T-helper 1 cell treated with Interleukin-12 subunit alpha and Interleukin-12 subunit beta and Interleukin-4 antibody, amounts not matched to agents 30 μg/mL and 1 μg/mL, for 36 hours (primary cell): ENCODE measurements around the gene SIRT2.

ENCODE experiments used
- H3K27ac Mint-ChIP-seq: one replicate; pipeline ENCODE4 v1.8.0; 2021; ENCODE audit warnings: mild to moderate bottlenecking, mixed read lengths
- H3K27me3 Mint-ChIP-seq: one replicate; pipeline ENCODE4 v1.8.0; 2021; ENCODE audit warnings: low read depth, mixed read lengths
- H3K36me3 Mint-ChIP-seq: one replicate; pipeline ENCODE4 v1.8.0; 2021; ENCODE audit warnings: low read depth, mixed read lengths
- H3K4me1 Mint-ChIP-seq: one replicate; pipeline ENCODE4 v1.8.0; 2021; ENCODE audit warnings: low read depth, mixed read lengths
- H3K4me3 Mint-ChIP-seq: one replicate; pipeline ENCODE4 v1.8.0; 2021; ENCODE audit warnings: mild to moderate bottlenecking, moderate library complexity, mixed read lengths
- H3K9me3 Mint-ChIP-seq: one replicate; pipeline ENCODE4 v1.8.0; 2021; ENCODE audit warnings: mixed read lengths

Gene SIRT2

DNA sequence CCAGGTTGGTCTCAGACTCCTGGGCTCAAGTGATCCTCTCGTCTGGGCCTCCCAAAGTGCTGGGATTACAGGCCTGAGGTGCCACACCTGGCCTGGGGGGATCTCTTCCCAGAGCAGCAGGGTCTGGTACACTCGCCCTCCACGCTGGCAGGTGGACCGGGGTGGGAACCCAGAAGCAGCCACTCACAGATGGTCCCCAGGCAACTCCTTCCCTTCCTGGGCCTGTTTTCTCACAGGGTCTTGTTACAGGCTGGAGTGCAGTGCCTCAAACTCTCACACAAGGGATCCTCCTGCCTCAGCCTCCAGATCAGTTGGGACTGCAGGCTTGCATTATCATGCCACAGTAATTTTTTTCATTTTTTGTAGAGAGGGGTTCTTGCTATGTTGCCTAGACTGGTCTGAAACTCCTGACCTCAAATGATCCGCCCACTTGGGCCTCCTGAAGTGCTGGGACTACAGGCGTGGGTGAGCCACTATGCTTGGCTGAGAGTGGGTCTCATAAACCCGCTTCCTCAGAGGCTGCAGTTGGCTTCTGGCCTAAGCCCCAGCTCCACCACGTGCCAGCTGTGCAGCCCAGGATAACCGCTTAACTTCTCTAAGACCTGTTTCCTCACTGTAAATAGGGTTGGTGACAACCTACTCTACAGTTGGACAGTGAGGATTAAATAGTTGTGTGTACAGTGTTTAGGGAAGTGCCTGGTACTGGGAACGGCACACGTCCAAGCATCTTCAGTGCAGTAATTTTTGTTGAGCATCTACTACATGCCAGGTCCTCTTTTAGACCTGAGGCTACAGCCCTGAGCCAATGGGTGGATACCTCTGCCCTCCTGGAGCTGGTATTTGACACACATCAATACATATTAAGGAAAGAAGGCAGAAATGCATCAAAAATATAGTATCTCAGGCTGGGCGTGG, 13.4 kb upstream of the SIRT2 start:
- Mint-ChIP-seq H3K4me3 (no peak overlapping the region), H3K9me3 (no peaks in the 10 kb centered on the region), H3K4me1 (peaks cover 10% of the 10 kb centered on the region), H3K36me3 (peaks cover 15% of the 10 kb centered on the region), H3K27me3 (no peaks in the 10 kb centered on the region), H3K27ac (no peak overlapping the region)

DNA sequence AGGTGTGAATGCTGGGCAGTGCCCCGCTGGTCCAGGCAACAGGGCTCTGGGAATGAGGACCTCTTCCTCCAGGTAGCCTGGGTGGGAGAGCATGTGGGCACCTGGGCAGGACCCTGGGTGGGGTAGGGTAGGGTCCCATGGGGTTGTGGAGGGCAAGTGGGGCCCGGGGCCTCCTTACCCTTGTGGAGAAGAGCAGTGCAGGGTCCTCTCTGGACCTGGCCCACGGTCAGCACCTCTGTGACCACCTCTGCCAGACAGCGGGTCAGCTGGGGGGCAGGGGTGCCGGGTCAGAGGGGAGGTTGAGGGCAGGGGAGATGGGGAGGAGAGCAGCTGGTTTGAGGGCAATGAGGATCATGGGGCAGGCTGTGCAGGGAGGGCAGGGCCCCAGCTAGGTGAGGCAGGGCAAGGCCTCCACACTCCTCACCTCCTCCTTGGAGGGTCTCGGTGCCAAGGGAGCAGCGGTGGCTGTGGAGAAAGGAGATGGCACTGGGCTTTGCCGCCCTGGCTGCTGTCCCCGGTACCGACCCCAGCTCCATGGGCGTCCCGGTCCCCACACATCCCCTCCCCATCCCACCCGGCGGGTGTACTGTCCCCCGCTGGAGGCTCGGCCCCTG, 12.1 kb upstream of the SIRT2 start:
- Mint-ChIP-seq H3K9me3 (no peaks in the 10 kb centered on the region), H3K27ac (no peak overlapping the region), H3K4me3 (no peak overlapping the region), H3K36me3 (peaks cover 23% of the 10 kb centered on the region), H3K4me1 (peaks cover 10% of the 10 kb centered on the region), H3K27me3 (no peaks in the 10 kb centered on the region)

DNA sequence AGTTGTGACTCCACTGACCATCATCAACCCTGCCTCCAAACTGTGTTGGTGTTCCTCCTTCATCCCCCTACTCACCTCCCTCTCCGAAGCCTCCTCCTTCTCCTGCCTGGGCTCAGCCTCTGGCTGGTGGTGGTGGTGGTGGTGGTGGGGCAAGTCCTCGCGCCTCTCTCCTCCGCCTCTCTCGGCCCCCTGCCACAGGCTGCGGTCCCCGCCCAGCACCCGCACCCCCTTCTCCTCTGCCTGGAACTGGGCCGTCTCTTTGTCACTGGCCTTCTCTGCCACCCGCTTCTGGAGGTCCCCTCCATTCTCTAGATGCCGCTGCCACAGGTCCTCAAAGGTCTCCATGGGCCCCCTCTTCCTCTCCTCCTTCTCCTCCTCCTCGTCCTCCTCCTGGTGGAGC, 11.1 kb upstream of the SIRT2 start:
- Mint-ChIP-seq H3K27me3 (no peaks in the 10 kb centered on the region), H3K27ac (no peak overlapping the region), H3K9me3 (no peaks in the 10 kb centered on the region), H3K4me3 (no peak overlapping the region), H3K4me1 (peaks cover 10% of the 10 kb centered on the region), H3K36me3 (peaks cover 26% of the 10 kb centered on the region)

DNA sequence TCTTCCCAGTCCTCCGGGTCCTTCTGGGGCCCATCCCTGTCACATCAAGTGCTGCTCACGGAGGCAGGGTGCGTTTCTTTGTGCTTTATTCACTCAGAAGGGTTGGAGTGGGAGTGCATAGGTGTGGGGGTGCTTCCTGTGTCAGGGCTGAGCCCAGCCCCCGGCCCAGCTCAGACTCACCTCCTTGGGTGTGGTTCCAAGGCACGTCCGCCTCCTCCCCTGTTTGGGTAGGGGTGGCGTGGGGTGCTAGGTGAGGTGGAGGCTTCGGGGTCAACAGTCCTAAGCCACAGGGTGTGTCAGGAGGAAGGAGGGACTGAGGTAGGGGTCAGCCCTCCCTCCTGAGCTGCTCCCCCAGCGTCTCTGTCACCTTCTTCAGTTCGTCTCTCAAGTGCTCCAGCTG, 9.5 kb upstream of the SIRT2 start:
- H3K9me3 Mint-ChIP-seq, result no peaks in the 10 kb centered on the region
- peaks cover 14% of the 10 kb centered on the region for H3K4me1 Mint-ChIP-seq
- no peaks in the 10 kb centered on the region for H3K27me3 Mint-ChIP-seq
- H3K27ac Mint-ChIP-seq, result no peak overlapping the region
- no peak overlapping the region for H3K4me3 Mint-ChIP-seq
- peaks cover 37% of the 10 kb centered on the region for H3K36me3 Mint-ChIP-seq

DNA sequence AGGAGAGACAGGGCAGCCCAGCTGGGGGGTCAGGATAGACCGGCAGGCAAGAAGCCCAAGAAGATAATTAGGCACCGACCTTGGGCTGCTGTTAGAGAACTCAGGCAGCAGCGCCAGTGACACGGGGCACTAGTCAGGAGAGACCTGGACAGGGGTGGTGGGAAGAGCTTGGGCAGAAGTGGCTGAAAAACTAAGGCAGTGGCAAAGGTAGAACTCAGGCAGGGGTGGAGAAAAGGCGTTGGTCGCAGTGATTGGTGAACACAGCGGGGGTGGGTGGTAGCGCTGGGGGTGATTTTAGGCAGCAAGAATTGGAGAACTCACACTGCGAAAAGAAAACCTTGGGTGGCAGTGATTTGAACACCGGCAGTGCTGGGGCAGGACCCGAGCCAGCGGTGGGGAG, 8.3 kb upstream of the SIRT2 start:
- Mint-ChIP-seq H3K36me3 (peaks cover 37% of the 10 kb centered on the region), H3K4me1 (peaks cover 13% of the 10 kb centered on the region), H3K9me3 (no peaks in the 10 kb centered on the region), H3K27ac (no peak overlapping the region), H3K4me3 (no peak overlapping the region), H3K27me3 (no peaks in the 10 kb centered on the region)

DNA sequence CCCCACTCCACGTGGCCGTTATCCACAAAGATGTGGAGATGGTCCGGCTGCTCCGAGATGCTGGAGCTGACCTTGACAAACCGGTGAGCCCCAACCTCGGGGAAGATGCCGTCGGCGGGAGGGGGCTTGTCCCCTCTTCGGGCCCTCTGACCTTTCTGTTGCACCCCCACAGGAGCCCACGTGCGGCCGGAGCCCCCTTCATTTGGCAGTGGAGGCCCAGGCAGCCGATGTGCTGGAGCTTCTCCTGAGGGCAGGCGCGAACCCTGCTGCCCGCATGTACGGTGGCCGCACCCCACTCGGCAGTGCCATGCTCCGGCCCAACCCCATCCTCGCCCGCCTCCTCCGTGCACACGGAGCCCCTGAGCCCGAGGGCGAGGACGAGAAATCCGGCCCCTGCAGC, 7.8 kb upstream of the SIRT2 start:
- Mint-ChIP-seq H3K4me3 (no peak overlapping the region), H3K27ac (no peak overlapping the region), H3K4me1 (peaks cover 12% of the 10 kb centered on the region), H3K9me3 (no peaks in the 10 kb centered on the region), H3K36me3 (peaks cover 37% of the 10 kb centered on the region), H3K27me3 (no peaks in the 10 kb centered on the region)

DNA sequence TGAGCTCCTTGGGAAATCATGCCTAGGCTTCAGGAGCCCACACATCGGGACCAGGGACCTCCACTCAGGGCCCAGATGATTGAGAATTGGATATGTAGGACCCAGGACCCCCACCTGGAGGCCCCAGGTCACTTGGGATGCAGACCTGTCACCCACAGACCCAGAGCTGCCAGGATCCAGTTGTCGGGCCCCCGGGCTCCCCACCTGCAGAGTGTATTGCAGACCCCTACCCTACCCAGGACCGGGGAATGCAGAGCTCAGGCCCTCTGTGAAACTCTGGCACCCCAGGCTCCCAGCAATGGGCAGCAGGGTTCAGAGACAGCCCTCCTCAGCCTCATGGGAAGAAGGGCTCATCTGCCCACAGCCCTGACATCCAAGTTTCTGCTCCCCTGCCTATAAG, 6.2 kb upstream of the SIRT2 start:
- H3K9me3 Mint-ChIP-seq, result no peaks in the 10 kb centered on the region
- no peaks in the 10 kb centered on the region for H3K27me3 Mint-ChIP-seq
- no peak overlapping the region for H3K27ac Mint-ChIP-seq
- no peak overlapping the region for H3K4me3 Mint-ChIP-seq
- peaks cover 22% of the 10 kb centered on the region for H3K4me1 Mint-ChIP-seq
- peaks cover 39% of the 10 kb centered on the region for H3K36me3 Mint-ChIP-seq

DNA sequence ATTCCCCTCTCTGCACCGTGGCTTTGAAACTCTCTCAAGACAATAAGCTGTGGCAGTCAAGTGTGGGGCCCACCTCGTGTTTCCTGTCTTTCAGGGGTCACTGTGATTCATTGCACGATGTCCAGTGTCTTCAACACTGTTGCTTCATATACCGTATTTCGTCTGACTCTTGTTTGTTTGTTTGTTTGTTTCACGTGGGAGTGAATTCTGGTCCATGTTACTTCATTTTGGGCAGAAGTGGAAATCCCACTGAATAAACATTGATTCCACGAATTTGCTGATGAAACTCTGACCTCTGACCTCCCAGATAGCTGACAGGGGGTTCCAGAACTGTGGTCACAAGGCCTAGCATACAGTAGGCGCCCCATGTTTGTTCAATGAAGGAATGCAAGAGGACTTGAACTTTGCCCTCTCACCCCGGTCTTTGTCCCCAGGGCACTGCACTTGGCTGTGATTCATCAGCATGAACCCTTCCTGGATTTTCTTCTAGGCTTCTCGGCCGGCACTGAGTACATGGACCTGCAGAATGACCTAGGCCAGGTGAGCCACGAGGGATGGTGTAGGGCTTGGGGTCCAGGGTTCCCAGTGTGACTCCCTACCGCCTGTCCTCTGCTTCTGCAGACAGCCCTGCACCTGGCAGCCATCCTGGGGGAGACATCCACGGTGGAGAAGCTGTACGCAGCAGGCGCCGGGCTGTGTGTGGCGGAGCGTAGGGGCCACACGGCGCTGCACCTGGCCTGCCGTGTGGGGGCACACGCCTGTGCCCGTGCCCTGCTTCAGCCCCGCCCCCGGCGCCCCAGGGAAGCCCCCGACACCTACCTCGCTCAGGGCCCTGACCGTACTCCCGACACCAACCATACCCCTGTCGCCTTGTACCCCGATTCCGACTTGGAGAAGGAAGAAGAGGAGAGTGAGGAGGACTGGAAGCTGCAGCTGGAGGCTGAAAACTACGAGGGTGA, 5.4 kb upstream of the SIRT2 start:
- no peaks in the 10 kb centered on the region for H3K27me3 Mint-ChIP-seq
- no peaks in the 10 kb centered on the region for H3K9me3 Mint-ChIP-seq
- H3K4me3 Mint-ChIP-seq, result no peak overlapping the region
- H3K27ac Mint-ChIP-seq, result no peak overlapping the region
- H3K4me1 Mint-ChIP-seq, result peaks cover 22% of the 10 kb centered on the region
- peaks cover 36% of the 10 kb centered on the region for H3K36me3 Mint-ChIP-seq

DNA sequence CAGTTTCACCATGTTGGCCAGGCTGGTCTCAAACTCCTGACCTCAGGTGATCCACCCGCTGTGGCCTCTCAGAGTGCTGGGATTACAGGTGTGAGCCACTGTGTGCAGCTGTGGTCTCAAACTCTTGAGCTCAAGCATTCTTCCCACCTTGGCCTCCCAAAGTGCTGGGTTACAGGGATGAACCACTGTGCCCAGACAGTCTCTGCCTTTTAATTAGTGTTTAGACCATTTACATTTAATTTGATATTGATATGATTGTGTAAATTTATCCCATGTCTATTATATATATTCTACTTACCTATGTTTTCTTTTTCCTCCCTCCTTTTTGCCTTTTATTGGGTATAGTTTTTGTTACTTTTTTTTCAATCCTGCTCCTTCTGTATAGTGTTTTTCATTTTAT, 2.3 kb upstream of the SIRT2 start:
- H3K27me3 Mint-ChIP-seq, result no peaks in the 10 kb centered on the region
- H3K27ac Mint-ChIP-seq, result peak overlapping the region; percentile 15
- no peaks in the 10 kb centered on the region for H3K9me3 Mint-ChIP-seq
- H3K36me3 Mint-ChIP-seq, result peaks cover 23% of the 10 kb centered on the region
- H3K4me1 Mint-ChIP-seq, result peaks cover 28% of the 10 kb centered on the region
- peak overlapping the region; percentile 58 for H3K4me3 Mint-ChIP-seq

DNA sequence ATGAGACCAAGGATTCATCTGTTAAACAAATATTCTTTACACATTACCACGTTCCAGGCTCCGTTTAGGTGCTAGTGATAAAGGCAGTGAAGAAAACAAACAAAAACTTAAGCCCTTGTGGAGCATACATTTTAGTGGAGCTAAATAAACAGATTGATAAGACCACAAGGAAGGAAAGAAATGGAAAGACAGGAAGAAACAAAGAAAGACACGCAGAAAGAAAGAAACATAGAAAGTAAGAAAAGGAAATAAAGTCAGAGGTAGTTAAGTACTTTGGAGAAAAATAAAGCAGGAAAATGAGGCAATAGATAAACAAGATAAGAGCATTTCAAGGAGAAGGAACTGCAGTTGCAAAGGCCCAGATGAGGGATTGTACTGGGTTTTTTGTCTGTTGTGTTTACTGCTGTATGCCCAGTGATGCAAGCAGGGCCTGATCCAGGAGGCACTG, 1.3 kb upstream of the SIRT2 start:
- peaks cover 21% of the 10 kb centered on the region for H3K36me3 Mint-ChIP-seq
- H3K4me3 Mint-ChIP-seq, result peak overlapping the region; percentile 96
- no peaks in the 10 kb centered on the region for H3K27me3 Mint-ChIP-seq
- peaks cover 28% of the 10 kb centered on the region for H3K4me1 Mint-ChIP-seq
- no peaks in the 10 kb centered on the region for H3K9me3 Mint-ChIP-seq
- peak overlapping the region; percentile 95 for H3K27ac Mint-ChIP-seq

DNA sequence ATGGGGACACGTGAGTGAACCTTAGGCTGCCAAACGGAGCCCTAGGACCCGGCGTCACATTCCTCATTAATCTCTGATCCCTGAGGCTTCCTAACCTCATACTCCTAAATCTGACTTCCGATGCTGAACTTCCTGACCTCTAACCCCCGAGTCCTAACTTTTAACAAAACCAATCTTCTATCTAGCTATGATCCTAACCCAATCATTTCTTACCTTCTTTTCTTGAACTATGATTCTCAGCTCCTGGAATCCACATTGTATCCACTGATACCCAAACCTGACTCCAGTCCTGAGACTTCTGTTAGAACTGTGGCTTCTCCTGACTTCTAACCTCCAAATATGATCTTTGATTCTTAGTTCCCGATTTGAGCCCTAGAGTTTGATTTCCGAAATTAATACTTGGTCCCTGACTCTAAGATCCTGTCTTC, 798 bp upstream of the SIRT2 start:
- H3K9me3 Mint-ChIP-seq, result no peaks in the 10 kb centered on the region
- peaks cover 18% of the 10 kb centered on the region for H3K36me3 Mint-ChIP-seq
- H3K27me3 Mint-ChIP-seq, result no peaks in the 10 kb centered on the region
- peaks cover 28% of the 10 kb centered on the region for H3K4me1 Mint-ChIP-seq
- peak overlapping the region; percentile 96 for H3K4me3 Mint-ChIP-seq
- peak overlapping the region; percentile 95 for H3K27ac Mint-ChIP-seq

DNA sequence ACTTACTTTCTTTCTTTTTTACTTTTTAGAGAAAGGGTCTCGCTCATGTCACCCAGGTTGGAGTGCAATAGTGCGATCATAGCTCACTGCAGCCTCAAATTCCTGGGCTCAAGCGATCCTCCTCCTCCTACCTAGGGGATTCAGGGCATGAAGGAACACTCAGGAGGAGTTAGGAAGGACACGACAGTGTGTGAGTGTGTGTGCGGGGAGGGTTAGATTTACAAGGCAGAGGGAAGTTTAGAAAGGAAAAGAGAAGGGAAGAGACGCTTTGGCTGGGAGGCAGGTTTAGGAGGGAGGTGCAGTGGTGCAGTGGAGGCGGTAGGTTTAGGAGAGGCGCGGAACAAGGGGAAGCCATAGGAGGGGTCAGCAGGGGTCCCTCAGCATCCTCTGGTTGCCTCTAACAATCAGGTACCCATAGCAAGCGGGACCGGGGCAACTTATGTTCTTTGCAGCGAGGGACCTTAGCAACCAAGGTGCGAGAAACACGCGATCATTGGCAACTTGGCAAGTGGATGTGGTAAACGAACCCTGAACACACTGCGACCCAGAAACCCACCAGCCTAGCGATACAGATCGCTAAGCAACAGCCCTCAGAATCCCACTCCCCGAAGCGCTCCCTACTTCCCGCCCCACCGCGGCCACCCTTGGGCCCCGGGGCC, 501 bp downstream of the SIRT2 start:
- Mint-ChIP-seq H3K4me3 (peak overlapping the region; percentile 96), H3K36me3 (peaks cover 11% of the 10 kb centered on the region), H3K9me3 (no peaks in the 10 kb centered on the region), H3K27ac (peak overlapping the region; percentile 99), H3K27me3 (no peaks in the 10 kb centered on the region), H3K4me1 (peaks cover 25% of the 10 kb centered on the region)

DNA sequence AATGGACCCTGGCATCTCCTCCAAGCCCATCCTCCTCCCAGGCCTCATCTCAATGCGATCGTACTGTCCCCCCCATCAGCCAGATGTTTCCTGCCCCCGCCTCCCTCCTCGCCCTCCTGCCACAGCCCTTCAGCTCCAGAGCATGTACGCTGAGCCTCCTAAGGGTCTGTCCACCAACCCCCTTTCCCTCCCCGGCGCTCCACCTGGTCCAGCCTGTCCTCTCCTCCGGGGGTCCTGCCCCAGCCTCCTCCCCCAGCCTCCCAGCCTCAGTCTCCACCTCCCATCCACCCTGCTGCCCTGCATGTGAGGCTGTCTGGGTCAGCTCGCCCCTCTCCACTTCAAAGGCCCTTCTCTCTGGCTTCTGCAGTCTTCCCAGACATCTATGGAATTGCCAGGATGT, 4.5 kb downstream of the SIRT2 start:
- H3K27ac Mint-ChIP-seq, result no peak overlapping the region
- H3K9me3 Mint-ChIP-seq, result no peaks in the 10 kb centered on the region
- H3K27me3 Mint-ChIP-seq, result no peaks in the 10 kb centered on the region
- H3K36me3 Mint-ChIP-seq, result peaks cover 5% of the 10 kb centered on the region
- H3K4me1 Mint-ChIP-seq, result peaks cover 10% of the 10 kb centered on the region
- no peak overlapping the region for H3K4me3 Mint-ChIP-seq

DNA sequence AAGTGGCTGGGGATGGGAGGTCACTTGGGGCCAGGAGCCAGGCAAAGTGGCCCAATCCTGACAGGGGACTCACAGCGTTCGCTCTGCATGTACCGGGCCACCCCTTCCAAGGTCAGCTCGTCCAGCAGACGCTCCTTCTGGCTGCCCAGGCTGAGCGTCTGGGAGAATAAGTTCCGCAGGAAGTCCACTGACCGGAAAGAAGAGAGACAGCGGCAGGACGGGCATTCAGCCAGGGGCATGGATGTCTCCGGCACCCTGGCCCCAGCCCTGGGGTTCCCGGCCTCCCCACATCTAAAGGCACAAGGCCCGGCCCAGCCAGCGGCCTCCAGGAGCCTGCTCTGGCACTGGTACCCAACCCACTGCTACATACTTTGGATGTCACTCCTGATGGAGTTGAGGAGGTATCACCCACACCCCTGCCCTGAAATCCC, 6.1 kb downstream of the SIRT2 start:
- no peaks in the 10 kb centered on the region for H3K9me3 Mint-ChIP-seq
- H3K4me3 Mint-ChIP-seq, result no peak overlapping the region
- no peak overlapping the region for H3K27ac Mint-ChIP-seq
- peaks cover 5% of the 10 kb centered on the region for H3K36me3 Mint-ChIP-seq
- peaks cover 5% of the 10 kb centered on the region for H3K4me1 Mint-ChIP-seq
- no peaks in the 10 kb centered on the region for H3K27me3 Mint-ChIP-seq
